Kidney tubule cell (primary cell): Measurements from ENCODE around the gene BANP.
"Not testable (repeated sequence)": the region's sequence is repeated elsewhere in the genome, so short reads cannot be mapped to it uniquely, and the experiment has no call there.

Source experiments
- DNase-seq: peaks from one replicate; pipeline ENCODE4 v3.0.0-alpha.2; 2018; ENCODE audit warnings: low spot score

Gene BANP

GRCh38 chr16:87996962-87997880, 46.0 kb downstream of the BANP start:
- no peak for DNase-seq

GRCh38 chr16:87998184-87998793, 47.1 kb downstream of the BANP start:
- not testable (repeated sequence) for DNase-seq

- DNase-seq = not testable (repeated sequence)
Measured at GRCh38 chr16:87998992-87999391, 47.8 kb downstream of the BANP start.

- no peak for DNase-seq
Measured at GRCh38 chr16:88002211-88002610, 51.0 kb downstream of the BANP start.

- DNase-seq = no peak
Measured at GRCh38 chr16:88002749-88003148, 51.5 kb downstream of the BANP start.

GRCh38 chr16:88003316-88003715, 52.1 kb downstream of the BANP start:
- DNase-seq = no peak

GRCh38 chr16:88003736-88004135, 52.5 kb downstream of the BANP start:
- no peak for DNase-seq

- DNase-seq = no peak
Measured at GRCh38 chr16:88004391-88004790, 53.2 kb downstream of the BANP start.

GRCh38 chr16:88005181-88005581, 53.9 kb downstream of the BANP start:
- no peak for DNase-seq

- no peak for DNase-seq
Measured at GRCh38 chr16:88005968-88006367, 54.7 kb downstream of the BANP start.

- DNase-seq = no peak
Measured at GRCh38 chr16:88007321-88007731, 56.1 kb downstream of the BANP start.

GRCh38 chr16:88008840-88009239, 57.6 kb downstream of the BANP start:
- DNase-seq = no peak

- DNase-seq = no peak
Measured at GRCh38 chr16:88009563-88010342, 58.5 kb downstream of the BANP start.

GRCh38 chr16:88010343-88010967, 59.2 kb downstream of the BANP start:
- no peak for DNase-seq

- DNase-seq = no peak
Measured at GRCh38 chr16:88010968-88011483, 59.8 kb downstream of the BANP start.

GRCh38 chr16:88012360-88012759, 61.1 kb downstream of the BANP start:
- DNase-seq = no peak

GRCh38 chr16:88013091-88013609, 61.9 kb downstream of the BANP start:
- peak; percentile 42 for DNase-seq

- no peak for DNase-seq
Measured at GRCh38 chr16:88013766-88014251, 62.6 kb downstream of the BANP start.

GRCh38 chr16:88014252-88014781, 63.1 kb downstream of the BANP start:
- DNase-seq = no peak

- DNase-seq = no peak
Measured at GRCh38 chr16:88014954-88015805, 63.9 kb downstream of the BANP start.
